GM21737 (cell line): ENCODE results near the gene ASCL2.
"Not testable (repeated sequence)": the region's sequence is repeated elsewhere in the genome, so short reads cannot be mapped to it uniquely, and the experiment has no call there.

Experiments
- ATAC-seq: cut with Tn5 transposase; IDR thresholded peaks from one replicate; pipeline ENCODE4 v1.9.1; 2021; ENCODE audit warnings: mild to moderate bottlenecking, moderate library complexity; ENCODE audit not compliant: unreplicated experiment

The ASCL2 gene

DNA sequence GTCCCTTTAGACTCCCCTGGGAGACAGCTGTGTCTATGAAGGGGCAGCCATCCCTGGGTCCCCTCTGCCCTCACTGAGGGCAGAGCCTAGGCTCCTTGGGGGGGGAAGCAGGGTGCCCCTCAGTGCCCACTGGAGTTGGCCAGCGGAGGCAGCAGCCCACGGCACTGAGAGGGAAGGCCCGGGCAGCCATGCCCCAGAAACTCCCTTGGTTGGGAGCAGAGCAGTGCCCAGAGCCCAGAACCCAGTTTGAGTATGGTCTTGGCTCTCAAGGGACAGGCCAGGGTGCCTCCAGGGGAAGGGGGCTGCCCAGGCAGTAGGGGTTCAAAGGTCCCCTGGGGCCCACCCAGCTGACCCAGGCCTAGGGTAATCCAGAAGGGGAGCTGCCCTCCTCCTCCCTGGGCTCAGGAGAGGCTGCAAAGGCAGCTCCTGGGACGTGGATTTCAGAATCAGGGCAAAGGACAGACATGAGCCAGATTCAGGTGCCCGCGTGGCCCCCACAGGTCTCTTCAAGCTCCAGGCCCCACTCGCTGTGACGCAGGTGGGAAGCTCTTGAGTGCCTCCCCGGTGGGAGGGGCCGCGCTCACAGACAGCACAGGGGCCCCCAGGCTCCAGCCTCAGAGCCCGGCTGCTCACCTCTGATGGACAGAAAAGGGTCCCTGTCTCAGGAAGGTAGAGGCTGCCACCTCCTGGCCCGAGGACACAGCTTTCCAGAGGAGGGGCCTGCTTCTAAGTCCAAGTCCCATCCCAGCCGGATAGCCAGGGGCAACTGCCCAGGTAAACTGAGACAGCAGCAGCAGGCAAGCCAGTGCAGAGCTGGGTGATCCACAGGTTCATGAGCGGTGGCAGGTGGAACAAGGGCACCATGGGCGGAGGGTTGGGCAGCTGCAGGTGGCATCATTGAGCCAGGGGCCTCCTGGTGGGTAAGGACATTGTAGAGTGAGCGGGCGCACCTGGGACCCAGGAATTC is 28.7 kb upstream of the ASCL2 start:
- no peak for ATAC-seq

DNA sequence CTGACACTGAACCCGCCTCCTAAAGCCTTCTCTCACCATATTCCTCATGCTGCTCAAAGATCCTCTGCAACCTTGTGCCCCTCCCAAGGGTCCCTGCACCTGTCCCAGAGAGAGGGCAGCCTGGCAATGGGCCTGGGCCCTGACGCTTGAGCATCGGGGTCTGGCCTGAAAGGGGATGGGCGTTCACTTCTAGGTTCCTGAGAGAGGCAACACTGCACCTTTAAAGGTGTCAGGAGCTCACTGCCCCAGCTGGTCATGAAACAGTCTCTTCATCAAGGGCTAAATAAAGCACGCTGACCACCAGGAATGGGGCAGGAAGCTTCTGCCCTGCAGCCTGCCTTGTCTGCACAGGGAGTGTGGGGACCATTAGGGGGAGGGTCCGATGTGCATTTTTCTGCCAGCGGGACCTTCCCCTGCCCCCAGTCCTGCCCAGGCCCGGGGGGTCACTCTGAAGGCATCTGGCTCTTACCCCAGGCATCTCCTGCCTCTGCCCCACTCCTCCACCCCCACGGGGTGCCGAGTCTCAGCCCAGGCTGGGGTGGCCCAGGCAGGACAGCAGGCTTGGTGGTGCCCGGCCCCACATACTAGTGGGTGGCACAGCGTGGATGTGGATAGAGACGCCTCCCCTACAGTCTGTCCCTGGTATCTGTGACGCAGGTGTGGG is 27.9 kb upstream of the ASCL2 start:
- ATAC-seq: no peak

DNA sequence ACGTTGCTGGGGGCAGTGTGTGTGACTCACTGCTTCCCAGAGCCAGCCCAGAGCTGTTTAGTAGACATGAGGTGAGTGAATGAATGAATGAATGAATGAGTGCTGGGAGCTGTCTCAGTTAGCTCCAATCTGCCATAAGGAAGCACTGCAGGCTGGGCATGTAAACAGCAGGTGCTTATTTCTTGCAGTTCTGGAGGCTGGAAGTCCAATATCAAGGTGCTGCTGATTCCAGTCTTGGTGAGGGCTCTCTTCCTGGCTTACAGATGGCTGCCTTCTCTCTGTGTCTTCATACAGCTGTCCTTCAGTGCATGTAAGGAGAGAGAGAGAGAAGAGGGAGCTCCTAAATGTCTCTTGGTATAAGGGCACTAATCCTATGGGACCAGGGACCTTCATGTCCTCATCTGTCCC is 27.2 kb upstream of the ASCL2 start:
- no peak for ATAC-seq

DNA sequence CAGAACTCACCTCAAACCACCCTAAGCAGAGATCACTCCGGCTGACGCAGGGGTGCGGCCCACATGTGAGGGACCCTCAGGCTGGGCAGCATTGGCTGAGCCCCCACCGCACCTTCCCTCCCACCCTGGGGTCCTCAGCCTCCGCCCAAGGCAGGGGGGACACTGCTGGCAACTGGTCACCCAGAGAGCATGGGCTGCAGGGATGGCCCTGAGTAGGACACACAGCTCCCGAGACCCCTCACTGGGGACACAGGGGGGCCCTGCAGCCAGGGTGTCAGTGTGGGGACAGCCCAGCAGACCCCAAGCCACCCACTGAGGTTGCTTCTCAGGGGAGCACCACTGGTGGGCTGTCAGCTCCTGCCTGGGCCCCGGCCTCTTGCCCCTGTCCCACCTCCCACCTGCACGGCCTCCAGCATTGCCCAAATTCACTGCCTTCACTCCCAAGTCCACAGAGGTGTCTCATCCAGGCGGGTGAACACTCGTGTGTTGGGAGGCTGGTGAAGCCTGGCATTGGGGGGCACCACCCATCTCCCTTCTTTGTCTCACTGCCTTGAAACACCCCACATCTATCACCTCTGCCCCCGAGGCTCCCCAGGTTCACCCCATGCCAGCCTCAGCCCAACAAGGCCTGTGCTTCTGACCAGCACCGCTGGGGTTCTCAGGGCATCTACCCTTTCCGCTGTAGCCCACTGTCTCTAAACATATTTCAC is 26.7 kb upstream of the ASCL2 start:
- ATAC-seq: no peak

DNA sequence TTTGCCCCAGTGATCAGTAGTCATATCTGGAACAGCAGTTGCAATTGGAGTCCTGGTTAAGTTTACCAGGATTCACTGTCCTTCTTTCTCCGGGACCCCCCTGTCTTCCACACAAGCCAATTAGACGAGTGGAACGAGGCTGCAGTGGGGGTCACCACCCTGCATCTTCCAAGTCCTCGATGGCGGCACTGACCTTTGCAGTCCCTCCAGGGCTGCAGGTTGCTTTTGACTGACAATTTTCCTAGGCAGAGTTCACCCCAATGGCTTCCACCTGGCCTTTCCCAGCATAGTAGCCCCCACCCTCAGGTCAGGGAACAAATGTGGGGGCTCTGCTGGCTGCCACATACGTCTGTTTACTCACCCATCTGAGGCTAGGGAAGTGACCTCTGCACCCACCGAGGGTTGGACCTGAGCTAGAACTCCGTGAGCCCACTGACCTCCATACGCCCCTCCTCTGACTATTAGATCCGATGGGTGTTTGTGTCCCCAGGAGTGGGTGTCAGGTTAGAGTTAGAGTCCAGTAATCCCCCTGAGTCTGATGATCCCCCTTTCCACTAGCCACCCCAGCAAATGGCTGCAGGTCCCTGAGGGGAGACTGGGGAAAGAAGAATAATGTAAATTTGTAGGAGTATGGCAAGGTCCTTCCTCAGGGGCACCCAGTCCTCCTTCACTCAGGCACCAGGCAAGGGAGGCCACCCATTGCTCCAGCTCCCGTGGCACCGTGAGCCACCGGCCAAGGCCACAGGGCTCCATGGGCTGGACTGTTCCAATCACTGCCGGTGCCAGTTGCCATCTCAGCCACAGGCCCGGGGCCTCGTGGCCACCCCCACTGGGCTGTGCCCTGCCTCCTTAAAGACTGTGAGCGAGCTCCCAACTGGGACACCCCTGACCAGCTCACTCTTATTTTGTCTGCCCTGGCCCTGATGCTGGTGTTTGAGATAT is 25.9 kb upstream of the ASCL2 start:
- no peak for ATAC-seq

DNA sequence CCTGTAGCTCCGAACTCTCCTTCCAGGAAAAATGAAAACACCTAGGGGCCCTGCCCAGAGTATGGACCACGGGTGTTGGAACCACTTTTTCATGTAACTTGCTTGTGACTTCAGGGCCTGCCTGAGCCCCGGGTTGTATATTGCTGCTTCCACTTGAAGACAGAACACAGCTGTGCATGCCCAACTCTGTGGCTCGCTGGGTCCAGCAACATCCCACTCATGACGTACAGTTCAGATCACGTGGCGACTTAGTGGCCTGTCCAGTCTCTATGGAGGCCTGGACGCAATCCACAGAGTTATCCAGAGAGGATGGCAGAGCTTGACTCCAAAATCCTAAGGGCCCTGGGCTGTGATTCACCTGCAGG is 24.5 kb upstream of the ASCL2 start:
- ATAC-seq: no peak

DNA sequence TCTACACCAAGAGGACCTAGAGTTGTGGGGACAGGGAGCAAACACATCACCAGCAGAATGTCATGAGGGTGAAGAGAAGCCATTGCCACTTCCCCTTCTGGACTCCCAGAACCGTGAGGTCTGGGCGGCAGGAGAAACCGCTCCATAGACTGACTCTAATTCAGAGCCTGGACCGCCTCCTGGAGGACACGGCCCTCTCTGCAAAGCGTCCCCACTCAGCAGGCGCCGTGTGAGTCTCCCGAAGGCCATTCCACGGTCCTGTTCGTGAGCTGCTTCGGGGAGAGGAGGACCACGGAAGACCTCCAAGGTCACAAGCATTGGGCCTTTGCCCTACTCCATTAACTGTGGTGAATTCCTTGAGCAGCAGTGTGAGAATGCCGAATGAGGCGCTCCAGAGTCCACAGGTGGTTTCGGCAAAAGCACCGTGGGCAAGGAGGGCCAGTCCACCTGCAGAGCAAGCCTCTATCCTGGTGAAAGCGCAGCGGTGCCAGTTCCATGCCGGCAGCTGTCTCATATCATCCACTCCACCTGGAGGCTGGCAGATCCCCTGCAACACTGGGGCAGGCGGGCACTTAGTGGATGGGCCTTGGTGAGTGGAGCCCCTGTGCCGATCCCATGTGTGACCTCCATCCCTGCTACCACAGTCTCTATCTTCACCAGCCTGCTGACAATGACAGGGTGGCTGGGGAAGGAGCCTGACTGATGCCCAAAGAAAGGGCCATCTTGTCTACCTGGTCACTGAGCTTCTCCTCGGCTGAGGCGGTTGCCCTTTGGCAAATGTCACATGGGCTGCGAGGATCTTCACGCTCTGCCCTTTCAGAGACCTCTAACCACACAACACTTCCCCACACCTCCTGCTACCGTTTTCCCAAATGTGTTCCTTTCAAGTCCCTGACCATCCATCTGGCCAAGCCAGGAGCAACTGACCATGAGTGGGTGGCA is 23.9 kb upstream of the ASCL2 start:
- no peak for ATAC-seq

DNA sequence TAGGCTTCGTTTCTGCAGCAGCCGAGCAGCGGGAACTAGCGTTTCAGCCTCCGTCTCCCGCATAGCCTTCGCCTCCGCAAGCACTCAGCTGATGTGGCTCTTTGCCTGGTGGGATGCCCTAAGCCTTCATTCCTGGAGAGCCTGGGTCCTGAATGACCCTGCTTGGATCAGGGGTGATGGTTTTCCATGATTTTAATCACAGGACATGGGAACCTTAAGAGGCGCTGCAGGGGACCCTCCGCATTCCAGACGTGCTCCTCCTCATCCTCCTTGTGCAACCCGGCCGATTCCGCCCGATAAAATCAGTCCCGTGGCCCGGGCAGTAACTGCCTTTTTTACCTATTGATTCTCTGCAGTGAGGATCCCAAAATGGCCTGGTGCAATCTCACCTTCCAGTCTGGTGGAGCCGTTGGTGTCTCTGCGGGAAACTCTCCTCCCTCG is 23.2 kb upstream of the ASCL2 start:
- no peak for ATAC-seq

DNA sequence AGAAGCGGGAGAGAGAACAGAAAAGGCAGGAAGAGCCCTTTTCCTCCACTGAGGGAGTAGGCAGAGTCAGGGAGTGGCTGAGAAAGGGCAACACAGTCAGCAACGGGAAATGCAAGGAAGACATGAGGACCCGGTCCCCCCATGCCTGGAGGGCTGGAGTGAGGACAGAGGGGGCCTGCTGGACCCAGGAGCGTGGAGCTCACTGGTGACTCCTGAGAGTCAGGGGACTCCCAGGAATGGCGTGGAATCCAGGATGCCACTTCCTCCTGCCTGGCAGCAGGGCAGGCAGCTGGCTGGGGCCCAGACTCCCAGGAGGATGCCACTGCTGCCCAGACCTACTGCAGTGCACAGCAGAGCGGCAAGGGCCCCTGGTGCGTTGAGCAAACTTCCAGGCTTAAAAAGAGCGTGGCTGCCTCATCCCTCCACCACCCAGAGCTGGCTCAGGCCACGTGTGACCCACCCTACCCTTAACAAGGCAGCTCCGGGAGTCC is 20.0 kb upstream of the ASCL2 start:
- ATAC-seq: no peak

DNA sequence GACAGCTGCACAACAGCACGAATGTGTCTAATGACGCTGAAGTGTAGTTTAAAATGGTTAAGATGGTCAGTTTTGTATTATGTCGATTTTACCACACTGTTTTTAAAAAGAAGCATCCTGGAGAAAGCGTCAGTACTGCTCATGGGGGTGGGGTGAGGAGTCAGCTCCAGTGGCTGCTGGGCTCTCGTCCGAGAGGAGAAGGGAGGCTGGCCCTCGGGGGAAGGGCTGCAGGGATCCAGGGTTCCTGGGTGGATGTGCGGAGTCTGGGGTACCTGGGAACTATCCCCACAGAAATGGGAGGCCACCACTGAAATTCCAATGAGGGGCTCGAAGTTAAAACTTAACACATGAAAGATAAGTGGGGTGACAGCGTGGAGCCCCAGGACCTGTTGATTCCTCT is 19.5 kb upstream of the ASCL2 start:
- no peak for ATAC-seq

DNA sequence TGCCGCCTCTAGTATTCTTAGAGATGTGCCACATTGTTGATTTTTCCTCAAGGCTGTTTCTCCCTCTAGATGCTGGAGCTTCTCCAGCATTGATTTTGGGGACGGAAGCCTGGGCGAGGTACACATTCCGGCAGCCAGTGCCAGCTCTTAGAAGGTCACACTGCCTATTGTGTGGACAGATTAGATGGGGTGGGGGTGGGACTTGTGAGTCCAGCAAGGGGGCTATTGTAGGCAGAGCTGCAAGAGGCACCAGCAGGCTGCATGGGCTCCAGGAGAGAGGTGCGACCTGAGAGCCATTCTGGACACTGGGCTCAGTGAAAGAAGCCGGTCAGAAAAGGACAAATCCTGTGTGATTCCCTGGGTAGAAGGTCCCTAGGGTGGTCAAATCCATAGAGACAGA is 19.0 kb upstream of the ASCL2 start:
- ATAC-seq: no peak

DNA sequence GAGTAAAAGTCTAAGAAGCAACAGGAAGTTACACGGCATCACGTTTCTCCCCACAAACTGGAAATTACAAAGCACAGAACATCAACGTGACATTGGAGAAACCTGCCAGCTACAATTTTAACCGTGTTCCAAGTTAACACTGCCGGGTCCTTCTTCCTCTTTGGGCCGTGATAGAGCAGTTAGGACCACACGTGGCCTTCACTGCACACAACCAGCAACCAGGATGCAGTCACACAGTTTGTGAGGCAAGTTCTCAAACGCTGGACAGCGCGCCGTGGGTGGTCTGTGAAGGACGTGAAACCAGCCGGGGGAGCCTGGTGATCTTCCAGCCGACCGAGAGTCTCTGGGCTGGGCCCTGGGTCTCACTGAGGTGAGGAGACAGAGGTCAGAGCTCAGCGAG is 16.7 kb upstream of the ASCL2 start:
- no peak for ATAC-seq

DNA sequence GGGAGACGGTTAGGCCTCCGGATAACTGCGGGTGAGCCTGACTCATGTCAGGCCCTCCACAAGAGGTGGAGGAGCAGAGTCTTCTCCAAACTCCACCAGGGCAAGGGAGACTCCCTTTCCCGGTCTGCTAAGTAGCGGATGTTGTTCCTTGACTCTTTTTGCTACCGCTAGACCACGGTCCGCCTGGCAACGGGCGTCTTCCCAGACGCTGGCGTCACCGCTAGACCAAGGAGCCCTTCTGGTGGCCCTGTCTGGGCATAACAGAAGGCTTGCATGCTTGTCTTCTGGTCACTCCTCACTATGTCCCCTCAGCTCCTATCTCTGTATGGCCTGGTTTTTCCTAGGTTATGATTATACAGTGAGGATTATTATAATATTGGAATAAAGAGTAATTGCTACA is 16.0 kb upstream of the ASCL2 start:
- ATAC-seq: not testable (repeated sequence)

DNA sequence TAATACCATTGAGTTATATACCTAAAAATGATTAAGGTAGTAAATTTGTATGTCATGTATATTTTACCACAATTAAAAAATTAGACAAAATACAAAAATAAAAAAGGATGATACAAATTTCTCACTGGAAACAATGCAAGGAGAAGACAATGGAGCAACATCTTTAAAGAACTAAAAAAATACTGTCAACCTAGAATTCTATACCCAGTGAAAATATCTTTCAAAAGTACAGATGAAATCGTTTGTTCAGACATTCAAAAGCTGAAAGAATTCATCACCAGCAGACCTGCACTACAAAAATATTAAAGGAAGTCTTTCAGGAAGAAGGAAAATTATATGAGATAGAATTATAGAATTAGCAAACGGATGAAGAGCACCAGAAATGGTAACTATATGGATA is 9.8 kb upstream of the ASCL2 start:
- ATAC-seq: no peak

DNA sequence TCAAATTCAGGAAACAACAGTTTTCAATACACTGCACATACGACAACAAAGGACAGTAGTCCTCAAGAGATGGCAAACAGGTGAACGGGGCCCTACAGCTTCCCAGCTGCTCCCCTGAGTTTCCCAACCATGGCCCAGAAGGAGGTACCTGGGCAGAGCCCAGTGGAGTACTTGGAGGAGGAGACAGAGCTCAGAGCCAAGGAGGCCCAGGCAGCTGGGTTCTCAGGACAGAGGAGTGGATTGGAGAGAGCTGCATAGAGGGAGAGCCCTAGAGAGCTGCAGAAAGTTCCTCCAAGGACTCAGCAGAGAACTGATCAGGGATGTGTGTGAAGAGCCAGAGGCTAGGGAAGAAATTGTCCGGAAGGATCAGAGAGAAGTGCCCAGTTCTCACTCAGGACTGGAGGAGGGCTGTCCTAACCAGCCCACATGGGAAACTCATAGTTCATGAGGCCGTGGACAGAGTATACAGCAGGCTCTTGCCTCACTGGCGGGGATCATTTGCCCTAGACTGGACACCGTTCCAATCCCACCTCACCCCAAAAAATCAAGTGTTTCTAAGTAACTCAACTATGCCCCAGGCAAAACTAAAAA is 7.6 kb upstream of the ASCL2 start:
- no peak for ATAC-seq

DNA sequence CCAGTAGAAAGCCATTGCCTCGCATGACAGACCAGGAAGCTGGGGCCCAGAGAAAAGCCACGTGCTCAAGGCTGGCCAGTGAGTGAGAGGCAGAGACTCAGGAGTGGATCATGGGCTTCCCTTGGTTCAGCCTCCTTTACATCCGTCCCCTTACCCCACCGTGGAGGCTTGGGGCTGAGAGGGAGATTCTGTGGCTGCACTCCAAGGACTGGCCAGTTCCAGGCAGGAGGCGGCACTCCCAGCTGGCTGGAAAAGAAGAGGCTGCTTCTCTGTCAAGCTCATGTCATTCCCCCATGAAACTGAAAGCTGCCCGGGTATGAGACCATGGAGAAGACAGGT is 6.6 kb upstream of the ASCL2 start:
- ATAC-seq: no peak

DNA sequence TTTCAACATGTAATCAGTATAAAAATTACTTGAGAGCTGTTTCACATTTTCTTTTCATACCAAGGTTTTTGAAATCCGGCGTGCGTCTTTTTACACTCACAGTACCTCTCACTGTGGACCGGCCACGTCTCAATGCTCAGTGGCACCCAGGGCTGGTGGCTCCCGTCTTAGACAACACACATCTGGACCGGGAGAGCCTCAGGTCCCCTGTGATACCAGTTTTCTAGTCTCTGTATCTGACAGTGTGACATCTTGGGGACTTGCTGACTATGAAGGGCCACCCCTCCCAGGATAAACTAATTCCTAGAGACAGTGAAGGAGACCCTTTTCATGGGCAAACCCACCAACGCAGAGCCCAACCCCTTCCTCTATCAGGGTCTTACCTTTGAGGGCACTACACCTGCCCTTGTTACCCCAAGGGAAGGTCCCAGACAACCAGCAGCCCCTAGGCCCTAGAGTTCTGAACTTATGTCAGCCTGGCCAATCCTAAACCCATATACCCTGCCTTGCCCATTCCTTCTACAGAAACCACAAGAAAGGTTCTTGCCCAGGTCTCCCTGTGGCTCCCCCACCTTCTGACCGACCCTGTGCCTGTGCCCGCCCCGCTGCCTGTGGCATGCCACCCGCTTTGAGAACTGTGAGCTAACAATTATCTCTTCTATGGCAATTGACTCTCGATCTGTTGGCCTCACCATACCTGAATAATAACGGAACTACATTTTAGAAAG is 6.1 kb upstream of the ASCL2 start:
- no peak for ATAC-seq
